Activated naive CD4-positive, alpha-beta T cell treated with anti-CD3 and anti-CD28 coated beads, Interleukin-2, amount 50 U/mL, for 72 hours (primary cell): ENCODE results near the gene RIMBP2. TPM values are rescaled to one million over a fixed set of nuclear protein-coding genes. Genes with fewer than 3 reads are reported as not detected.
A peak's percentile ranks its signal among the peaks of the same experiment; 100 is the strongest.

ENCODE experiments used
- ATAC-seq, 2 donors: fragments of 150-1000 bp; cut with Tn5 transposase; 2 replicates each; pipeline ENCODE4 v1.10.0; 2021; ENCODE audit warnings: mild to moderate bottlenecking in 2 of 2, moderate library complexity in 2 of 2
- DNase-seq, 2 donors: peaks; one replicate each; pipeline ENCODE4 v3.0.0; 2021 to 2022; ENCODE audit warnings: low spot score in 2 of 2
- H3K27ac Mint-ChIP-seq, 2 donors: one replicate each; pipeline ENCODE4 v1.8.0; 2022; ENCODE audit warnings: mild to moderate bottlenecking in 2 of 2, mixed read lengths in 2 of 2
- H3K36me3 Mint-ChIP-seq, 2 donors: one replicate each; pipeline ENCODE4 v1.8.0; 2022; ENCODE audit warnings: mixed read lengths in 2 of 2
- H3K9me3 Mint-ChIP-seq, 2 donors: one replicate each; pipeline ENCODE4 v1.8.0; 2022; ENCODE audit warnings: mixed read lengths in 2 of 2
- total RNA-seq, 2 donors: library from RNA; stranded (reverse); gene quantifications; one replicate each; pipeline ENCODE4 v1.2.3, GENCODE V29; 2022

RIMBP2 gene
- total RNA-seq, 2 donors from 2014 or later: not detected

- ATAC-seq: no peak
- no peak for DNase-seq
- Mint-ChIP-seq H3K9me3 (no peaks in the 10 kb centered on the region), H3K36me3 (no peaks in the 10 kb centered on the region), H3K27ac (no peak overlapping the region)
Measured at GRCh38 chr12:130413909-130414308, 302.2 kb downstream of the RIMBP2 start.

GRCh38 chr12:130412384-130412783 lies 303.7 kb downstream of the RIMBP2 start:
- Mint-ChIP-seq H3K36me3 (no peaks in the 10 kb centered on the region), H3K9me3 (no peaks in the 10 kb centered on the region), H3K27ac (no peak overlapping the region)
- DNase-seq: no peak
- ATAC-seq: no peak

GRCh38 chr12:130405332-130405731 lies 310.8 kb downstream of the RIMBP2 start:
- ATAC-seq: no peak
- no peaks in the 10 kb centered on the region for H3K36me3 Mint-ChIP-seq
- no peak for DNase-seq
- H3K27ac Mint-ChIP-seq: no peak overlapping the region
- no peaks in the 10 kb centered on the region for H3K9me3 Mint-ChIP-seq

- ATAC-seq (no peak), DNase-seq (no peak)
- Mint-ChIP-seq H3K9me3 (no peaks in the 10 kb centered on the region), H3K36me3 (no peaks in the 10 kb centered on the region), H3K27ac (peak overlapping the region in 1 of 2 donors; percentile 68)
Measured at GRCh38 chr12:130401703-130402102, 314.4 kb downstream of the RIMBP2 start.

GRCh38 chr12:130398100-130398848 lies 317.8 kb downstream of the RIMBP2 start:
- no peaks in the 10 kb centered on the region for H3K9me3 Mint-ChIP-seq
- H3K36me3 Mint-ChIP-seq: no peaks in the 10 kb centered on the region
- no peak for ATAC-seq
- no peak for DNase-seq
- no peak overlapping the region for H3K27ac Mint-ChIP-seq

- H3K36me3 Mint-ChIP-seq: no peaks in the 10 kb centered on the region
- H3K9me3 Mint-ChIP-seq: no peaks in the 10 kb centered on the region
- no peak for DNase-seq
- no peak overlapping the region for H3K27ac Mint-ChIP-seq
- no peak for ATAC-seq
Measured at GRCh38 chr12:130396667-130397066, 319.4 kb downstream of the RIMBP2 start.

- no peaks in the 10 kb centered on the region for H3K9me3 Mint-ChIP-seq
- H3K27ac Mint-ChIP-seq: no peak overlapping the region
- ATAC-seq: peak in 1 of 2 donors; percentile 20
- H3K36me3 Mint-ChIP-seq: no peaks in the 10 kb centered on the region
- no peak for DNase-seq
Measured at GRCh38 chr12:130394906-130395305, 321.2 kb downstream of the RIMBP2 start.

- ATAC-seq (no peak), DNase-seq (no peak)
- Mint-ChIP-seq H3K36me3 (no peaks in the 10 kb centered on the region), H3K27ac (no peak overlapping the region), H3K9me3 (peaks cover 9 to 10% of the 10 kb centered on the region in 2 donors)
Measured at GRCh38 chr12:130391186-130391585, 324.9 kb downstream of the RIMBP2 start.

- Mint-ChIP-seq H3K36me3 (no peaks in the 10 kb centered on the region), H3K27ac (no peak overlapping the region), H3K9me3 (peaks cover 13 to 18% of the 10 kb centered on the region in 2 donors)
- ATAC-seq (no peak), DNase-seq (no peak)
Measured at GRCh38 chr12:130385193-130385592, 330.9 kb downstream of the RIMBP2 start.

- H3K36me3 Mint-ChIP-seq: no peaks in the 10 kb centered on the region
- H3K27ac Mint-ChIP-seq: no peak overlapping the region
- H3K9me3 Mint-ChIP-seq: peaks cover 13 to 18% of the 10 kb centered on the region in 2 donors
- ATAC-seq (no peak), DNase-seq (no peak)
Measured at GRCh38 chr12:130384234-130384633, 331.9 kb downstream of the RIMBP2 start.

GRCh38 chr12:130382818-130383217 lies 333.3 kb downstream of the RIMBP2 start:
- ATAC-seq (no peak), DNase-seq (no peak)
- no peaks in the 10 kb centered on the region for H3K36me3 Mint-ChIP-seq
- H3K9me3 Mint-ChIP-seq: peaks cover 8 to 13% of the 10 kb centered on the region in 2 donors
- H3K27ac Mint-ChIP-seq: no peak overlapping the region

GRCh38 chr12:130375296-130376287 lies 340.5 kb downstream of the RIMBP2 start:
- Mint-ChIP-seq H3K36me3 (no peaks in the 10 kb centered on the region), H3K27ac (no peak overlapping the region), H3K9me3 (no peaks in the 10 kb centered on the region)
- no peak for DNase-seq
- no peak for ATAC-seq

GRCh38 chr12:130374083-130374482 lies 342.0 kb downstream of the RIMBP2 start:
- peak in 1 of 2 donors; percentile 55 for ATAC-seq
- no peaks in the 10 kb centered on the region for H3K9me3 Mint-ChIP-seq

GRCh38 chr12:130372936-130373335 lies 343.2 kb downstream of the RIMBP2 start:
- no peak for DNase-seq
- no peaks in the 10 kb centered on the region for H3K9me3 Mint-ChIP-seq
- no peaks in the 10 kb centered on the region for H3K36me3 Mint-ChIP-seq
- no peak overlapping the region for H3K27ac Mint-ChIP-seq
- no peak for ATAC-seq

More at GRCh38 chr12:130374083-130374482, 342.0 kb downstream of the RIMBP2 start:
- Mint-ChIP-seq H3K36me3 (no peaks in the 10 kb centered on the region), H3K27ac (no peak overlapping the region)
- no peak for DNase-seq

GRCh38 chr12:130371296-130371695 lies 344.8 kb downstream of the RIMBP2 start:
- no peak overlapping the region for H3K27ac Mint-ChIP-seq
- H3K9me3 Mint-ChIP-seq: no peaks in the 10 kb centered on the region
- ATAC-seq (no peak), DNase-seq (no peak)
- no peaks in the 10 kb centered on the region for H3K36me3 Mint-ChIP-seq

- no peak for ATAC-seq
- no peaks in the 10 kb centered on the region for H3K36me3 Mint-ChIP-seq
- H3K27ac Mint-ChIP-seq: no peak overlapping the region
- no peak for DNase-seq
- H3K9me3 Mint-ChIP-seq: no peaks in the 10 kb centered on the region
Measured at GRCh38 chr12:130369816-130370215, 346.3 kb downstream of the RIMBP2 start.

GRCh38 chr12:130367523-130367922 lies 348.6 kb downstream of the RIMBP2 start:
- Mint-ChIP-seq H3K36me3 (no peaks in the 10 kb centered on the region), H3K27ac (no peak overlapping the region), H3K9me3 (no peaks in the 10 kb centered on the region)
- no peak for DNase-seq
- ATAC-seq: no peak
